ENCODE measurements around the gene TAP1. TPM values are rescaled to one million over a fixed set of nuclear protein-coding genes. Genes with fewer than 3 reads are reported as not detected.

TAP1 gene
- total and polyA plus RNA-seq, 4 donors = 32.6 to 181 (median 57.8) TPM

- H3K4me3 ChIP-seq = no peak overlapping the region
- no peak overlapping the region for H3K27ac ChIP-seq (ENCODE audit: low read depth in 1 of 2, low read length in 1 of 2)
- WGBS, 2 donors = 14 to 29% methylated on average over 1 of the region's 1 CpG
- ATAC-seq (ENCODE audit: insufficient read depth, low FRiP score) (no peak), DNase-seq (no peak)
- no peaks in the 10 kb centered on the region for H3K9me3 ChIP-seq (ENCODE audit: control insufficient read depth in 4 of 4, insufficient read depth in 3 of 4, low read length in 3 of 4)
- H3K9ac ChIP-seq (ENCODE audit: insufficient read depth in 1 of 2, low read length in 2 of 2) = no peak overlapping the region
- no peak for TF ChIP-seq CTCF (IDR thresholded peaks at IDR 0.05; ENCODE audit: control extremely low read depth, extremely low read depth)
- H3K4me1 ChIP-seq (ENCODE audit: control insufficient read depth in 5 of 5, insufficient read depth in 5 of 5, low read length in 5 of 5) = peaks cover 0 to 29% (median 7%) of the 10 kb centered on the region in 5 donors
- peaks cover 0 to 3% (median 0%) of the 10 kb centered on the region in 3 donors for H3K27me3 ChIP-seq (ENCODE audit: control insufficient read depth in 3 of 3, insufficient read depth in 3 of 3, low read length in 2 of 3)
- no peaks in the 10 kb centered on the region for H3K36me3 ChIP-seq (ENCODE audit: control insufficient read depth in 4 of 4, insufficient read depth in 4 of 4, low read length in 4 of 4)
These were observed 37.3 kb upstream of the TAP1 start for GRCh38 chr6:32890831-32891230.

- no peak overlapping the region for H3K9ac ChIP-seq (ENCODE audit: insufficient read depth in 1 of 2, low read length in 2 of 2)
- peaks cover 0 to 20% (median 2%) of the 10 kb centered on the region in 5 donors for H3K4me1 ChIP-seq (ENCODE audit: control insufficient read depth in 5 of 5, insufficient read depth in 5 of 5, low read length in 5 of 5)
- H3K27ac ChIP-seq (ENCODE audit: low read depth in 1 of 2, low read length in 1 of 2) = no peak overlapping the region
- TF ChIP-seq CTCF (IDR thresholded peaks at IDR 0.05; ENCODE audit: control extremely low read depth, extremely low read depth) = no peak
- WGBS, 2 donors = 59 to 67% methylated on average over 1 of the region's 1 CpG
- H3K36me3 ChIP-seq (ENCODE audit: control insufficient read depth in 4 of 4, insufficient read depth in 4 of 4, low read length in 4 of 4) = no peaks in the 10 kb centered on the region
- no peaks in the 10 kb centered on the region for H3K9me3 ChIP-seq (ENCODE audit: control insufficient read depth in 4 of 4, insufficient read depth in 3 of 4, low read length in 3 of 4)
- no peak for ATAC-seq (ENCODE audit: insufficient read depth, low FRiP score)
- H3K4me3 ChIP-seq = no peak overlapping the region
- DNase-seq = no peak
- peaks cover 0 to 3% (median under 1%) of the 10 kb centered on the region in 3 donors for H3K27me3 ChIP-seq (ENCODE audit: control insufficient read depth in 3 of 3, insufficient read depth in 3 of 3, low read length in 2 of 3)
These were observed 36.0 kb upstream of the TAP1 start for GRCh38 chr6:32889533-32889932.

GRCh38 chr6:32888576-32888975, 35.1 kb upstream of the TAP1 start:
- no peak for ATAC-seq (ENCODE audit: insufficient read depth, low FRiP score)

More at GRCh38 chr6:32888576-32888975, 35.1 kb upstream of the TAP1 start:
- DNase-seq = no peak
- Histone ChIP-seq H3K4me3 (no peak overlapping the region), H3K4me1 (ENCODE audit: control insufficient read depth in 5 of 5, insufficient read depth in 5 of 5, low read length in 5 of 5) (peaks cover 0 to 16% (median 2%) of the 10 kb centered on the region in 5 donors), H3K9ac (ENCODE audit: insufficient read depth in 1 of 2, low read length in 2 of 2) (no peak overlapping the region), H3K27ac (ENCODE audit: low read depth in 1 of 2, low read length in 1 of 2) (no peak overlapping the region), H3K9me3 (ENCODE audit: control insufficient read depth in 4 of 4, insufficient read depth in 3 of 4, low read length in 3 of 4) (no peaks in the 10 kb centered on the region), H3K36me3 (ENCODE audit: control insufficient read depth in 4 of 4, insufficient read depth in 4 of 4, low read length in 4 of 4) (no peaks in the 10 kb centered on the region), H3K27me3 (ENCODE audit: control insufficient read depth in 3 of 3, insufficient read depth in 3 of 3, low read length in 2 of 3) (peaks cover 0 to 7% (median 7%) of the 10 kb centered on the region in 3 donors)
- 91 to 94% methylated on average over 2 of the region's 2 CpGs for WGBS, 2 donors
- no peak for TF ChIP-seq CTCF (IDR thresholded peaks at IDR 0.05; ENCODE audit: control extremely low read depth, extremely low read depth)

All from lung (tissue), 12 donors.